ENCODE data around the gene IFITM2. TPM values are rescaled to one million over a fixed set of nuclear protein-coding genes. Genes with fewer than 3 reads are reported as not detected.

IFITM2 gene
- polyA plus RNA-seq, 1 experiment, result 219 TPM

DNA sequence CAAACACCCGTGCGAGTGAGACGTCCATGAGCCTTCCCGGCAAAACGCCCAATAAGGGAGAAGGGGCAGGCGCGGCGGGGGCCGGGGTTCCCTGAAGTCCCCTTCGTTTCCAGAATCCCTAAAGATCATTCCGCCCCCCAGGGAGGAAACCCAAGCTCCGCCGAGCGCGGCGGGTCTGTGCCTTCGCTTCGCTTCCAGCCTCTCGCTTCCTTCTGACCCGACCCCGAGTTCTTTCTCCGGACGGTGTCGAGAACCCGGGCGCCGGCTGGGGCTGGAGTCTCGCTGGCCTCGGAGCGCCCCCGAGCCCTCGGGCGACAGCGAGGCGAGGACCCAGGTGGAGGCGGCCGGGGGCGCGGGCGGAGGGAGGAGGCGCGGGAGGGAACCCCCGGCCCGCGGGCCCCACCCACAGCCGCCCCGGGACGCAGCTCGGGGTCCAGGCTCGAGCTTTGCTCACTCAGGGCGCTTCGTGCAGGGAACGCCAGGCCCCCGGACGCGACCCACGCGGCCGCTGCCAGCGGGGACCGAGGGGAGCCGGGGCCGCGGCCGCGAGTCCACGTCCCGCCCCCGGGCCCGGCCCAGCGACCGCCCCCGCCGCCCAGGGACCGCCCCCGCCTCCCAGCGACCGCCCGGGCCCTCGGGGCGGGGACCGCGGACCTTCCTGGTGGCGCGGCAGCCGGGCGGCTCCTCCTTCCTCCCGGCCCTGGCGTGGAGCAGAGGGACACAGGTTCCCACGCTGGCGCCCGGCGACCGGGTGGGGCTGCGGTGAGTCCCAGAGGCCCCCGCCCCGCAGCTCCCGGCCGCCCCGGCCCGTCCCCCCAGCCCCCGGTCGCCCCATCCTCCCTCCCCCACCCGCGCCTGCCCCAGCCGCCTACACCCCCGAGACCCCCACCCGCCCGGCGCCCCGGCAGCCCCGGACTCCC, 18.9 kb upstream of the IFITM2 start, which contains the start of gene PGGHG:
Gene PGGHG (plus strand): TSS at position 649 of the 920 bp plus-strand sequence. CDS start 691 bp downstream, outside the sequence.
- POLR2A ChIA-PET, result interaction anchor here (1.1 kb wide), 1 partner anchor 67 kb away, joined by 3 read pairs; no protein-coding TSS in a partner anchor
- no peaks in the 10 kb centered on the region; the same call in 1 of the 2 replicates for H3K9me3 ChIP-seq (ENCODE audit: control insufficient read depth, insufficient read depth, low read length)
- no peak for DNase-seq (ENCODE audit: low read depth, low spot score)
- TF ChIP-seq, protein P1, sequence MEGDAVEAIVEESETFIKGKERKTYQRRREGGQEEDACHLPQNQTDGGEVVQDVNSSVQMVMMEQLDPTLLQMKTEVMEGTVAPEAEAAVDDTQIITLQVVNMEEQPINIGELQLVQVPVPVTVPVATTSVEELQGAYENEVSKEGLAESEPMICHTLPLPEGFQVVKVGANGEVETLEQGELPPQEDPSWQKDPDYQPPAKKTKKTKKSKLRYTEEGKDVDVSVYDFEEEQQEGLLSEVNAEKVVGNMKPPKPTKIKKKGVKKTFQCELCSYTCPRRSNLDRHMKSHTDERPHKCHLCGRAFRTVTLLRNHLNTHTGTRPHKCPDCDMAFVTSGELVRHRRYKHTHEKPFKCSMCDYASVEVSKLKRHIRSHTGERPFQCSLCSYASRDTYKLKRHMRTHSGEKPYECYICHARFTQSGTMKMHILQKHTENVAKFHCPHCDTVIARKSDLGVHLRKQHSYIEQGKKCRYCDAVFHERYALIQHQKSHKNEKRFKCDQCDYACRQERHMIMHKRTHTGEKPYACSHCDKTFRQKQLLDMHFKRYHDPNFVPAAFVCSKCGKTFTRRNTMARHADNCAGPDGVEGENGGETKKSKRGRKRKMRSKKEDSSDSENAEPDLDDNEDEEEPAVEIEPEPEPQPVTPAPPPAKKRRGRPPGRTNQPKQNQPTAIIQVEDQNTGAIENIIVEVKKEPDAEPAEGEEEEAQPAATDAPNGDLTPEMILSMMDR (IDR thresholded peaks at IDR 0.05; ENCODE audit: low read depth, low read length), result no peak
- H3K4me3 ChIP-seq (ENCODE audit: low read depth, low read length), result peak within 1 kb of the TSS; percentile 57
- H3K27ac ChIP-seq (ENCODE audit: low read depth, low read length), result no peak within 1 kb of the TSS
- H3K27me3 ChIP-seq (ENCODE audit: control insufficient read depth, insufficient read depth, low read length), result peaks cover 26% of the 10 kb centered on the region
- CTCF ChIA-PET, result interaction anchor here (0.8 kb wide), 1 partner anchor 12 kb away, joined by 3 read pairs; no protein-coding TSS in a partner anchor

DNA sequence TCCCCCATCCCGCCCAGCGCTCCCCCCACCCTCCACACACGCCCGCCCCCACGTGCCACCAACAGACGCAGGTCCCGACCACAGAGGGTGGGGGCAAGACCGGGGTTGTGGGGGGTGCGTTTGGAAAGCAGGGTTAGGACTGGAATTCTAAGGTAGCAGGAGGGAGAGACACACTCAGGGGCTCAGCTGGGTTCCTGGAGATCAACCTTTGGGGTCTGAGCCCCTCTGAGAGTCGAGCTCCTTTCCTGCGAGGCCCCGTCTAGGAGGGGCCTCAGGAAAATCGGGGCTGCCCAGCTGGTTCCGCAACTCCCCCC, 18.3 kb upstream of the IFITM2 start:
- TF ChIP-seq, protein P1 (IDR thresholded peaks at IDR 0.05; ENCODE audit: low read depth, low read length), result no peak
- POLR2A ChIA-PET, result interaction anchor here (1.1 kb wide), 1 partner anchor 66 kb away, joined by 3 read pairs; no protein-coding TSS in a partner anchor

DNA sequence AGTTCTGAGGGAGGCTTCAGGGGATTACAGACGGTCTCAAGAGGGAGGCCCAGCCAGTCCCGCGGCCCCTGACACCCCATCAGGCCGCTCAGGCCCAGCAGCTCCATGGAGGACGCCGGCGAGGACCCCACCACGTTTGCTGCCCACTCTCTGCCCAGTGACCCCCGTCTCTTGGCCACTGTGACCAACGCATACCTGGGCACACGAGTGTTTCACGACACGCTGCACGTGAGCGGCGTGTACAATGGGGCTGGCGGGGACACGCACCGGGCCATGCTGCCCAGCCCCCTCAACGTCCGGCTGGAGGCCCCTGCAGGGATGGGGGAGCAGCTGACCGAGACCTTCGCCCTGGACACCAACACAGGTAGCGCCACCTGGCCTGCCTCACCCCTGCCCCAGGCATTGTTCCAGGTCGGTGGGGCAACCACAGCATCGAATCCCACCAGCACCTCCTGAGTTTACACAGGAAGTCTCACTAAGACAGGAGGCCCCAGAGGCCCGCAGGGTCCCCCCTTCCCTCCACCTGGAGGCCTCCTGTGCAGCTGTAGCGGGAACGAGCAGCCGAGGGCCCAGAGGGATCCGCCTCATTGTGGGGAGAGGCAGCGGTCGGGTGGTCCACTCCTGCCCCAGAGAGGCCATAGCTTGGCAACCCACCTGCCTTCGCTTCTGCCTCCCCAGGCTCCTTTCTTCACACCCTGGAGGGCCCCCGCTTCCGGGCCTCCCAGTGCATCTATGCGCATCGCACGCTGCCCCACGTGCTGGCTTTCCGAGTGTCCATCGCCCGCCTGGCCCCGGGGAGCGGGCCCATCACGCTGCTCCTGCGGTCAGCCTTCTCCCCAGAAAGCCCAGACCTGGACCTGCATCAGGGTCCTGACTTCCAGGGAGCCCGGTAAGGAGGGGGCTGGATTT, 17.6 kb upstream of the IFITM2 start:
- Histone ChIP-seq H3K4me3 (ENCODE audit: low read depth, low read length) (peak overlapping the region; percentile 43), H3K9me3 (ENCODE audit: control insufficient read depth, insufficient read depth, low read length) (no peaks in the 10 kb centered on the region; the same call in 1 of the 2 replicates), H3K27ac (ENCODE audit: low read depth, low read length) (no peak overlapping the region), H3K27me3 (ENCODE audit: control insufficient read depth, insufficient read depth, low read length) (peaks cover 21% of the 10 kb centered on the region)
- ChIA-PET POLR2A (interaction anchor here (1.1 kb wide), 1 partner anchor 66 kb away, joined by 3 read pairs; no protein-coding TSS in a partner anchor), CTCF (interaction anchor here (0.8 kb wide), 1 partner anchor 11 kb away, joined by 3 read pairs; no protein-coding TSS in a partner anchor)
- no peak for DNase-seq (ENCODE audit: low read depth, low spot score)
- TF ChIP-seq, protein P1 (IDR thresholded peaks at IDR 0.05; ENCODE audit: low read depth, low read length), result no peak

More for the DNA sequence above, 18.3 kb upstream of the IFITM2 start:
- H3K27ac ChIP-seq (ENCODE audit: low read depth, low read length), result no peak overlapping the region
- peak overlapping the region; percentile 43 for H3K4me3 ChIP-seq (ENCODE audit: low read depth, low read length)
- peaks cover 21% of the 10 kb centered on the region for H3K27me3 ChIP-seq (ENCODE audit: control insufficient read depth, insufficient read depth, low read length)
- CTCF ChIA-PET, result interaction anchor here (0.8 kb wide), 1 partner anchor 11 kb away, joined by 3 read pairs; no protein-coding TSS in a partner anchor
- DNase-seq (ENCODE audit: low read depth, low spot score), result no peak
- H3K9me3 ChIP-seq (ENCODE audit: control insufficient read depth, insufficient read depth, low read length), result no peaks in the 10 kb centered on the region; the same call in 1 of the 2 replicates

DNA sequence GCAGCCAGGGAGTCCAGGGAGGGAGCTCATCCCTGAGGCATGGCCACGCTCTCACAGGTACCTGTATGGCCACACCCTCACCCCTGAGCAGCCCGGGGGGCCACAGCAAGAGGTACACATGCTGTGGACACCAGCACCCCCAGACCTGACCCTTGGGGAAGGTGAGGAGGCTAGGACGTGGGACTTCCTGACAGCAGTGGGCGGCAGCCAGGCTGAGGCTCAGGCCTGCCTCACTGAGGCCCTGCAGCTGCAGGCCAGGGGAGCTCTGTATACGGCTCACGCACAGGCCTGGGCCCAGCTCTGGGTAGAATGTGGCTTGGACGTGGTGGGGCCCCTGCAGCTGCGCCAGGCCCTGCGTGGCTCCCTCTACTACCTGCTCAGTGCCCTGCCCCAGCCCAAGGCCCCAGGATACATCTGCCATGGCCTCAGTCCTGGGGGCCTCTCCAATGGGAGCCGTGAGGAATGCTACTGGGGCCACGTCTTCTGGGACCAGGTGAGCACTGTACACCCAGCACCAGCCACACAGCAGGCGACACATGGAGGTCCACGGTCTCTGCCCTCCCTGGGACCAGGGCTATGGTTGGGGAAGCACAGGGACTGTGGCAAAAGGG, 16.9 kb upstream of the IFITM2 start:
- no peak for DNase-seq (ENCODE audit: low read depth, low spot score)
- POLR2A ChIA-PET, result interaction anchor here (0.5 kb wide), 1 partner anchor 46 kb away, joined by 7 read pairs; no protein-coding TSS in a partner anchor
- CTCF ChIA-PET, result no interaction called here
- no peaks in the 10 kb centered on the region; the same call in 1 of the 2 replicates for H3K9me3 ChIP-seq (ENCODE audit: control insufficient read depth, insufficient read depth, low read length)
- H3K27ac ChIP-seq (ENCODE audit: low read depth, low read length), result no peak overlapping the region
- no peak overlapping the region for H3K4me3 ChIP-seq (ENCODE audit: low read depth, low read length)
- TF ChIP-seq, protein P1 (IDR thresholded peaks at IDR 0.05; ENCODE audit: low read depth, low read length), result no peak
- H3K27me3 ChIP-seq (ENCODE audit: control insufficient read depth, insufficient read depth, low read length), result peaks cover 17% of the 10 kb centered on the region
